HUES64 (cell line): Measurements from ENCODE around the gene CORO1A.
"Not testable (repeated sequence)": the region's sequence is repeated elsewhere in the genome, so short reads cannot be mapped to it uniquely, and the experiment has no call there.

ENCODE experiments used
- H3K27ac ChIP-seq: 2 replicates; pipeline ENCODE4 v1.7.0; 2013; ENCODE audit warnings: low read depth, low read length, inconsistent platforms
- H3K27me3 ChIP-seq: 2 replicates; pipeline ENCODE4 v1.6.1; 2013; ENCODE audit warnings: mild to moderate bottlenecking, low read length; ENCODE audit not compliant: insufficient read depth
- H3K36me3 ChIP-seq: 2 replicates; pipeline ENCODE4 v1.6.1; 2013; ENCODE audit warnings: mild to moderate bottlenecking, low read length; ENCODE audit not compliant: insufficient read depth
- H3K4me1 ChIP-seq: 2 replicates; pipeline ENCODE4 v1.6.1; 2013; ENCODE audit warnings: mild to moderate bottlenecking, low read length, moderate library complexity; ENCODE audit not compliant: insufficient read depth
- H3K4me3 ChIP-seq: 2 replicates; pipeline ENCODE4 v1.5.1; 2013; ENCODE audit warnings: mild to moderate bottlenecking, low read length, moderate library complexity
- H3K9ac ChIP-seq: 2 replicates; pipeline ENCODE4 v1.6.1; 2013; ENCODE audit warnings: mild to moderate bottlenecking, low read depth, low read length
- H3K9me3 ChIP-seq: 2 replicates; pipeline ENCODE4 v1.6.1; 2013; ENCODE audit warnings: low read depth, low read length; ENCODE audit not compliant: insufficient read depth
- WGBS: fragments of 150-250, 120-280 bp; methylation state at CpG from one replicate; pipeline ENCODE4 v1.1.7; 2013; ENCODE audit warnings: missing lambda C conversion rate; 5-methylcytosine and 5-hydroxymethylcytosine counted together

CORO1A gene

DNA sequence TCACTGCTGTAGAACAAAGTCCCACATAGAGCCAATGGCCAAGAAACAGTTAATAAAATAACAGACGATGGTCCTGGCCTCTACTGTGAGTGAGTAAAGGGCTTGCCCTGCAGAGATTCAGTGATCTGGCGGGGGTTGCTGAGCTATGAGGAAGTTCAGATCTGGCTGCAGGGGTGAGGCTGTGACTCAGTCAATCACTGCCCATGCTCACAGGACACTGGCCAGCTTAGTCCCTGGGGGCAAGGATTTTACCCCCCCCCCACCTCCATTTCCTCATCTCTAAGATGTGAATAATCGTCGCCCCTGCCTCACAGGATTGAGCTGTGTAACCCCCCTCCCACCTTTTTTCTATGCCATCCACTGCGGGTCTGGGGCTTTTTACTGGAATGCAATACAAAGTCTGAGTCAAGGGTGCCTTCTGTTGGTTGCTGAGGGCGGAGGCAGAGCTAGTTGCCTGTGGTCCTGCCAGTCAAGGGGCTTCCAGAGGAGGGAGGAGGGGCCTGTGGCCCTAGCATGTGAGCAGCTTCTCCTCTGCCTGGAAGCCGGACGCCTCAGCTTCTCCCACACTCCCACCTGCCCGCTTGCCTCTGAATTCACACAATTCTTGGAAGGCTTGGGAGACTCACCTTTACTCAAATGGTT, 23.8 kb downstream of the CORO1A start:
- H3K27me3 ChIP-seq, H3K4me1 ChIP-seq, H3K27ac ChIP-seq, H3K36me3 ChIP-seq, H3K9ac ChIP-seq, H3K4me3 ChIP-seq, H3K9me3 ChIP-seq: not testable (repeated sequence)
- no CpG with 5 or more reads among the region's 9 CpGs for WGBS

DNA sequence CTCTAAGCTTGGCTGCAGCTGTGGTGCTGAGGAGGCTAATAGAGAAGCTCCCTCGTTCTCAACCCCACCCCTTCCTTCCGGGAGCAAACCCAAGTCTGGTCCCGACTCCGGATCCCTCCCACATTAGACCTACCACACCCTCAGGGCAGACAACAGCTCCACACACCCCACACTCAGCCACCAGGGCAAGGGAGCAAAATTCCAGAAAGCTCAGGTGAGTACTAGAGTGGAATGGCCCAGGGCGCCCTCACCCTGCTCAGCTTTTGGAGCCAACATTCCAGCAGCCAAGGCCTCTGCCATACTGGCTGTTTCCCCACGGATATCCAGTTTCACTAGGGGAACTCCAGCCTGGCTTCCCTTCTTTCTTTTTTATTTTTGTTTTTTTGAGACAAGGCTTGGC, 25.6 kb downstream of the CORO1A start:
- H3K36me3 ChIP-seq, H3K4me3 ChIP-seq, H3K4me1 ChIP-seq, H3K27ac ChIP-seq, H3K27me3 ChIP-seq, H3K9me3 ChIP-seq, H3K9ac ChIP-seq: not testable (repeated sequence)
- no CpG with 5 or more reads among the region's 6 CpGs for WGBS

- not testable (repeated sequence) for H3K9me3 ChIP-seq, H3K27me3 ChIP-seq, H3K36me3 ChIP-seq, H3K9ac ChIP-seq, H3K27ac ChIP-seq, H3K4me3 ChIP-seq, H3K4me1 ChIP-seq
- WGBS: no CpG with 5 or more reads among the region's 4 CpGs
Observed at GRCh38 chr16:30211414-30211813, 28.0 kb downstream of the CORO1A start.

GRCh38 chr16:30217082-30217481, 33.7 kb downstream of the CORO1A start:
- H3K36me3 ChIP-seq, H3K9me3 ChIP-seq, H3K4me3 ChIP-seq, H3K27me3 ChIP-seq, H3K9ac ChIP-seq, H3K4me1 ChIP-seq, H3K27ac ChIP-seq: not testable (repeated sequence)
- WGBS: no CpG with 5 or more reads among the region's 5 CpGs
